CD4-positive, alpha-beta T cell treated with Interleukin-15 for 1 hour (primary cell): Measurements from ENCODE around the gene RIPPLY2.
A peak's percentile ranks its signal among the peaks of the same experiment; 100 is the strongest.
"Not testable (repeated sequence)": the region's sequence is repeated elsewhere in the genome, so short reads cannot be mapped to it uniquely, and the experiment has no call there.

Experiments used
- DNase-seq: peaks from one replicate; pipeline ENCODE4 v3.0.0-alpha.2; 2020

RIPPLY2 gene, protein sequence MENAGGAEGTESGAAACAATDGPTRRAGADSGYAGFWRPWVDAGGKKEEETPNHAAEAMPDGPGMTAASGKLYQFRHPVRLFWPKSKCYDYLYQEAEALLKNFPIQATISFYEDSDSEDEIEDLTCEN

DNA sequence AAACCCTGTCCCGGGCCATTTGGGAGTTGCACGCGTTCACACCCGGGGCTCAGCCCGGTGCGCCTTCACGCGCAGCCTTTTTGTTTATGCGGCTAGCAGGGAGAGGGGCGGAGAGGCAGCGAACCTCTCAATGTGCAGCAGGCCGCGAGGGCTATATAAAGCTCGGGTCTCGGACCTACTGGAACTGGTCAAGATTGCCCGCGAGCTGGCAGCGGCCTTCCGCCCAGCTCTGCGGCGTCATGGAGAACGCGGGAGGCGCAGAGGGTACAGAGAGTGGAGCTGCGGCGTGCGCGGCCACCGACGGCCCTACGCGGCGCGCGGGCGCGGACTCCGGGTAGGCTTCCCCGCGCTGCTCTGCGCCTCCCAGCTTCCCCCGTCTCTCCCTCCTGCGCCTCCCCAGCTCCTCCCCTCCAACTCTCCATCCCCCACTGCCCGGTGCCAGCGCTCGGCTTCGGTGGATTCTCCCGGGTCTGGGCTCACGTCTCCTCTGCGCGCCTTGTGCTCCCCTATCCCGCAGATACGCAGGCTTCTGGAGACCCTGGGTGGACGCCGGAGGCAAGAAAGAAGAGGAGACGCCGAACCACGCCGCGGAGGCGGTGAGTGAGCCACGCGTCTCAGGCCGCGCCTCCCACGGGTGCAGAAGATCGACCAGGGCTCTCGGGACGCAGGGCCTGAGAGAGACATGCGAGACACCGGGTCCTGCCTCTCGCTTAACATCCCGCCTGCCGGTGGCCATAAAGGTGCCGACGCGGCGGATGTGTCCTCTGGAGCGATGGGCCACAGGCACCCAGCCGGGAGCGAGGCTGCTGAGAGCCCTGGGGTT lies at the start of gene RIPPLY2:
RIPPLY2 (plus strand) TSS at position 183 of the 823 bp plus-strand sequence; CDS start at position 240, 57 bp downstream.
- no peak for DNase-seq

DNA sequence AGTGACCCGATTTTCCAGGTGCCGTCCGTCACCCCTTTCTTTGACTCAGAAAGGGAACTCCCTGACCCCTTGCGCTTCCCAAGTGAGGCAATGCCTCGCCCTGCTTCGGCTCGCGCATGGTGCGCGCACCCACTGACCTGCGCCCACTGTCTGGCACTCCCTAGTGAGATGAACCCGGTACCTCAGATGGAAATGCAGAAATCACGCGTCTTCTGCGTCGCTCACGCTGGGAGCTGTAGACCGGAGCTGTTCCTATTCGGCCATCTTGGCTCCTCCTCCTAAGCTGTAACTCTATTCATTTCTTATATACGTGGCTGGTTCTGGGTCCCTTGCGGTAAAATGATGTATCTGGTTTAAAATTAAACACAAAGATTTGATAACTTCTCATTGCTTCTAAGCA lies 49.7 kb upstream of the RIPPLY2 start:
- not testable (repeated sequence) for DNase-seq

DNA sequence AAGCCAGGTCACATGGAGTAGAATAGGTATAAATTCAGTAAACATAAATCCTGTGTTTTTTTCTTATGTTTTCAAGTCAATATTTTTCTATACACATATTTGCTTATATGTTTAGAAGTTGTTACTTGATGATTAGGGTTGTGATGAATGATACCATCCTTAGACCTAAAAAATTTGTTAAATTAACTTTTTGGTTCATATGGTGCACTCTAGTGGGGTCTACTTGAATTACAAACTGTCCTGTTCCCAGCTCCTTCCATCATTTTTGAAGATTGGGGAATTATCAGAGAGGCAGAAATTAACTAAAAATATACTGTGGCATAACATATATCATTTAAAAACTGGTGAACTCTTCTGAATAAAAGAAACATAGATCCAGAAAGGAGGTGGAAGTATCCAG lies 48.3 kb upstream of the RIPPLY2 start:
- DNase-seq, result no peak

DNA sequence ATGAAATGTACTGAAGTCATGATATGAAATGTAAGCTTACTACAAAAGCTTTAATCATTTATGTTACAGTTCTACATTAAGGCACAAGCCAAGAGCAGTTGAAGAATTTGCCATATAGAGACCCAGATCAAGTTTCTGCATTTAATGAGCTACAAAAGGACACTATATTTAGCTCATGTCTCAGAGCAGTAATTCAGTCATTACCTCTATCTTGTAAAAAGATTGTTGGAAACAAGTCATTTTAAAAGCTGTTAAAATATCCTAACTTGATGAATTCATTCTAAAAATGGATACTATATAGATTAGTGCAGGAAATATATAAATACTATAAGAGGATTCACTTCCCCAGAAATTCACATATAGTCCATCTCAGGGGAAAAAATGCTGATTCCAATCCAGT lies 45.2 kb upstream of the RIPPLY2 start:
- DNase-seq, result no peak

DNA sequence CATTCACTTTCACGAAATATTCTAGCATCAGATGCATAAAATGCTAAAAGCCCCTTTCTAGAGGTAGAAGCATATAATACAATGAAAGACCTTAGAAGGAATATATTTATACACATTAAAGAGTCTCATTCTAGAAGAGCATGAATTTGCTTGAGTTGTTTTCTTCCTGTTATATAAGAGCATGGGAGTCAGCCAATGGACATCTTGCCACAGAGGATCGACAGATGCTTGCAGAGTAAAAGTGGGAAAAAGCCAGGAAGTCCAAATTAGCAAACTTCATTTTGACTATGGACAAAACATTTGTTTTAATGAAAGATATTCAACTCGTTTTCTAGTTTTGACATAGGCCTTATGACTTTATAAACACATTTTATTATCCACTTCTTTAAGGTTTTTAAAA lies 44.2 kb upstream of the RIPPLY2 start:
- no peak for DNase-seq

DNA sequence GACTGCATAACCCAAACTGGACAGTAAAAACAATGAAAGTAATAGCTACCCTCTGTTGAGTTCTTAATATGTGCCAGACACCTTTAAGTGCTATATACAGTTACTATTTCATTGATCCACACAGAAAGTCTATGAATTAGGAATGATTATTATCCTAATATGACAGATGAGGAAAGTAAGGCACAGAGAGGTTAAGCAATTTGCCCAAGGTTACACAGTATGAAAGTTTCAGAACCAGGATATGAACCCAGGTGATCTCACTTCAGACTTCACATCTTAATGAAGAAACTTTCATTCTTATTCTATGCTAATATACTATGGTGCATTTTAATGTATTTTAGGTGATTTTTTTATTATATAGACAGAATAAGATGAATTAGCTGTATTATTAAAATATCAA lies 40.6 kb upstream of the RIPPLY2 start:
- no peak for DNase-seq

DNA sequence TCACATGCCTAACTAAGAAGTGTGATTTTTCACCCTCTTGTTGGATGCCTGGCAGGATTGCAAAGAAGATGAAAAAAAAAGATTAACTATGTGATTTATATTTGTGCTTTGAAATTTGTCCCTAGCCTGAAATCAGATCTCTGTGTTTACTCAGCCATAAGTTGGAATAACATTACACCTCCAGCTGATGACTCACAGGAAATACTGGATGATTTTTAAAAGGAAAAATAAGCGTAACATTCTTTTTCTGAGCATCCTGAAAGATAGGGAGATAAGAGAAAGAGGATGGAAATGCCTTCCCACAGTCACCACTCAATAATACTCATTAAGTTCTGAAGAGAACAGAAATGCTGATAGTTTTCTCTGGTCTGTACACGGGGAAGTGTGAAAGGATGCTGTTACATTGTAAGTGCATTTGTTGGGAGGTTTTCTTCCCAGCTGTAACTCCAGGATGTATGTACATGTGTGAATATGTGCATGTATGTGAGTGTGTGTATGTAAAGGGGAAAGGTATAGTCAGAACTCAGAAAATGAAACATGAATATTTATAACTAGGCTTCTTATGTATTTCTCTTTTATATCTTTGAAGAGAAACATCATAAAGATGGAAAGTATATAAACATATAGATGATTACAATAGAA lies 37.4 kb upstream of the RIPPLY2 start:
- DNase-seq, result no peak

DNA sequence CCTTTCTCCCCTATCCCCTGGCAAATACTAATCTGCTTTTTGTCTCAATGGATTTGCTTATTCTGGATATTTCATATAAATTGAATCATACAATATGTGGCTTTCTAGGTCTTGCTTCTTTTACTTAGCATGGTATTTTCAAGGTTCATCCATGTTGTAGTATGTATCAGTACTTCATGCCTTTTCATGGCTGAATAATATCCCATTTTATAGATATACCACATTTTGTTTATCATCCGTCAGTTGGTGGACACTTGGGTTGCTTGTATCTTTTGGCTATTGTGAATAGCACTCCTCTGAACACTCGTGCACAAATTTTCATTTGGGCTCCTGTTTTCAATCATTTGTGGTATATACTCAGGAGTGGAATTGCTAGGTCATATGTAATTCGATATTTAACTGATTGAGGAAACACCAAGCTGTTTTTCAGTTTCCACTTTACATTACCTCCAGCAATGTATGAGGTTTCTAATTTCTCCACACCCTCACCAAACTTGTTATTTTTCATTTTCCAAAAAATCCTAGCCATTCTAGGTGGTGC lies 30.5 kb upstream of the RIPPLY2 start:
- no peak for DNase-seq

DNA sequence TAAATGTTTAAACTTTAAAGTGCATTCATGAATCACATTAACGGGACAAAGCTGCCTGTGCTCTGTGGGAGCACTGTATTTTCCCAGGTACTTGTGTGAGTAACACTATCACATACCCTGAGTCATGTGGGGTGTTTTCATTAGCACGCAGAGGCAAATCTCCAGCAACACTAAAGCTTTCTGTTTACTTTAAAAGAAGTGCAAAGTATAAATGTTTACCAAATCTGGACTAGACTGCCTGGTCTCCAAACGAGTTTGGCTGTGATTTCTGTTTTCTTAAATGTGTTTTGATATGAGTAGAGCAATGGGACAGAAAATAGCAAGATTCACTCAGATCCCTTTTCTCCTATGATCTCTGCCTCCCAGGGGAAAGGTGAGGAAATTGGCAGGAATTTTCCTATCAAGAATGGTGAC lies 28.8 kb upstream of the RIPPLY2 start:
- no peak for DNase-seq

DNA sequence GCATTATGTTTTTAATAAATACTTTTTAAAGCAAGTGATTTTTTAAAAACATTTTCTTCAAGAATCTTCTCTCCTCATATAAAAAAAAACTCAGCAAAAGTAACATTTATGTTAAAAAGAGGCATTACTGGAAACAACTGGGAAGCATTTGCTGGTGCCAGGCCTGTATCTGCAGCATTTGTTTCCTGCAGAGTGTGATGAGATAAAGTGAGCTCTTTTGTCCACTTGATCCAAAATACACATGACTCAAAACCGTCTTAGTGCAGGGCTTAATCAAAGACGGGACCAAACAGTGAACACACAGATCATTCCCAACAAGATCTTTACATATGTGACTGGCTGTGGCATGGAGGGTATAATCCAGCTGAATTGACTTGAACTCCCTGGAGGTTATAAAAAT lies 28.3 kb upstream of the RIPPLY2 start:
- DNase-seq, result no peak

DNA sequence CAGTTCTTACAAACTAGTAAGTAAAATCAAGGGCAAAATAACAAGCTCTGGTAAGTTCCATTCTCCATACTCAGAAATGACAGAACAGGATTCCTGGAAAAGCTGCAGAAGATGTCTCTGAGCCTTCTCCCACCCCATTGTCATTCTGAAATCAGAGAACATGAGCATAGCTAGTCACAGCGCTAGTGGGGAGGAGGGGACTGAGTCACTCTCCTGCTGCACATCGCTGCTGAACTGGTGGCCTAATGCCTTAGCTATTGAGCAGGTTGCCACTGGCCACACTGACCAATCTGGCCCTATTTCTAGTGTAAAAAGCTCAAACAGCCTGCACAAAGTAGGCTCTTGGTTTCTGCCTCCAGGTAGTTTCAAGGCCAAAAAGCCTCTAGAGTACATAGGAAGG lies 26.1 kb upstream of the RIPPLY2 start:
- DNase-seq, result no peak

DNA sequence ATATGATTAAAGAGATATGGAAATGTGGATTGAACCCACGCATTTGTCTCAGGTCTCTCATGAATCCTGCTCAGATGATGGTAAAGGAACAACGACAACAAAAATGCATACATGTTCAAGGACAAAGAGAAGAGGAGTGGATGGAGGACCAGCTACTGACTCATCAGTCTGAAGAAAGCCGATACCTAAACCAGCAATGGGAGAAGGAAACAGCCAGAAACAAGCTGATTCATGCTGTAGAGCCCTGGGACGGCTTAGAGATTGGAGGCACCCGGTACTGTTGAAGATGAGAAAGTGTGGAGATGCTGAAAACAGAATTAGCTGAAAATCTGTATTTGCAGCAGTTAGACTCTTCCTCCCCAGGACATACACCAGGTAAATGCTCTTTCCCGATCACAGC lies 14.4 kb upstream of the RIPPLY2 start:
- DNase-seq, result no peak

DNA sequence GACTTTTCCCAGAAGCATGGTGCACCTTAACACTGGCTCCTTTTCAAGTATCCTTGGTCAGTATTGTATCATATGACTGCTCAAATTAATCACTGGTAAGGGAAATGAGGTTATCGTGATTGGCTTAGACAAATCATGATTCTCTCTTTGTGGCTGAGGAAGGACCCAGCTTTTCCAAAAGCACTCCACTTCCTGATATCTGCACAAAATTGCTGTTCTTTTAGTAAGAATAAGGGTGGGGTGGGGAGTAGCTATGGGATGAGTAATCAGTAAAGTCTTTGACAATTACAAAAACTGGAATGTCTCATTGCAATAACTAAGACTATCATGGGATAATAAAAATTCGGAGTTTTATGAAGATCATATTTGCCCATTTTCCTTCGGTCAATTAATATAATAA lies 9.0 kb upstream of the RIPPLY2 start:
- no peak for DNase-seq

DNA sequence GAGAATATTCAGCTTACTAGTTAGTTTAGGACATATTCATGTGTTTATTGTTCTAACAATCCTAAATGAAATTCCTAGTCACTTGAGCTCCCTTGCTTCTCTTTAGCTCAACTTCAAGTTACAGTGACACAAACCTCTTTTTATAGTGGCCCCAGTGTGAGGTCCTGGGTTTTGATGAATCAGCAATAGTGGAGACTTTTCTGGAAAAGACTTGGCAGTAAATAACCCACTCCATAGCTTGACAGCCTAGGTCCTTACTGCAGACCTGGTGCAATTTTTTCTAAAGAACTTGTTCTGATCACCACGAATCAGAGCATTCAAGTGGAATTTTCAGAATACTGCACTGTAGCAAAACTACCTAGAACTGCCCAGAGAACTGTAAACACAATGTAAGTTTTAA lies 6.9 kb upstream of the RIPPLY2 start:
- no peak for DNase-seq

DNA sequence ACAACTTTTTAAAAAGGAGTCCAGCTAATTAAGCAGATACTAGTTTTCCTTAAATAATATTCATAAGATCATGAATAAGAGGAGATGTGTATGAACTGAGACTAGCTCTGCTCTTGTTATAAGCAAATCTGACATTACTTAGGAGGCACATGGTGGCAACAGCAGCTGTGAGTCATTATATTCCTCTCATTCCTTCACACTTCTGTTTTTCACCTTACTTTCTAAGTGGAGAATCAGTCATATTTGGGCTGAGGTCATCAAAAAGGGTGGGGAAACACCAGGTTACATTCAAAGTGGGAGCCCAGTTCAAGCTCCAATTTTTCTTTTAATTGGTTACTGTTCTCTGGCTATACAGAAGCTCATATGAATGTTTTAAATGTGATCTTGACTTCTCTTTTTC lies 6.0 kb upstream of the RIPPLY2 start:
- no peak for DNase-seq

DNA sequence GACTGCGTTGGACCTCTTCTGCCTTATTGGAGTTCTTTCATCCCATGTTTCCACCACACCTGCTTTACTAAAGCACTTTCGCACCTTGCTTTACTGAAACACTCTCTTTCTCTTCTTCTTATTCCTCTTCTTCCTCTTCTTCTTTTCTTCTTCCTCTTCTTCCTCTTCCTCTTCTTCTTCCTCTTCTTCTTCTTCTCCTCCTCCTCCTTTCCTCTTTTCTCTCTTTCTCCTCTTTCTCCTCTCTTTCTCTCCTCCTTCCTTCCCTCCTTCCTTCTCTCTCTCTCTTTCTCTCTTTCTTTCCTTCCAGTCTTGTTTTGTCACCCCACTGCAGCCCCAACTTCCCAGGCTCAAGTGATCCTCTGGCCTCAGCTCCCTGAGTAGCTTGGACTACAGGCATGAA lies 4.0 kb upstream of the RIPPLY2 start:
- no peak for DNase-seq

DNA sequence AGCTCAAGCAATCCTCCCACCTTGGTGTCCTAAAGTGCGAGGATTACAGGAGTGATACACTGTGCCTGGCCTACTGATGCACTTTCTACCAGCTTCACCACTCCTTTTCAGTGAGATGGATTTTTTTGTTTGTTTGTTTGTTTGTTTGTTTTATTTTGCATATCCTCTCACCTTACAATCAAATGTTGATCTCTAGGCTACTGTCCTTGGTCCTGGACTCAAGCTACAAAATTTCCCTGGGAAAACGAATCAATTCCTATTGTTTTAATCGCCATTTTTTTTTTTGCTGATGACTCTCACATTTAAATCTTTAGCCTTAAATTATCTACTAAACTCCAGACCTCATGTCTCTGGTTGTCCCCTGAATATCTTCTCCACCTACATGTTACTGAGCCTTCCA lies 3.5 kb upstream of the RIPPLY2 start:
- DNase-seq, result no peak

DNA sequence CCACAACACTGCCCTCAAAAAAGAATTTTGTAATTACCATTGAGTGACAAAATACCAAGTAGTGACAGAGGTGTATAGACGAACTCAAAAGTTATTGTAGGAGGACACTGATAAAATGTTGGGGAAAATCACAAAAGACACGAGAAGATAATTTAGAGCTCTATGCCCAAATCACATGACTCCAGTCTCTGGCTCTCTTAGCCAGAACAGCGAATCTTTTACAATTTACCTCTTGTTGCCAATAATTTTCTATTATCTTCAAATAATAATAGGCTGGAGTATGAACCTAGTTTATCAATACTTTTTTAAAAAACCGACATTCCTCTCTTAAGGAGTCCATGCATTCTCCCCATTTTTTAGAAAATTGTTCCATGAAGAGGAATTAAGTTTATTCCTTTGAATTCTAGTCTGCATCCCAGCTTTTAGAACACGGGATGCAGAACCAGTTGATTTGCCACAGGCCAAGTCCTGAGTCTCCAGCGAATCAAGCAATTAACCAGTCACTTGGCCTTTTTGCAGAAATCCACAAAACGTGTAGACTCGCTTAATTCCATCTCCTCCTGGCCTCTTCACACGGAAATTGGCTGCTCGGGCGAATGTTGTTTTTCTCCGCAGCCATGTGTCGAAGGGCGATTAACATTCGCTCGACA lies 507 bp upstream of the RIPPLY2 start:
- DNase-seq, result no peak

DNA sequence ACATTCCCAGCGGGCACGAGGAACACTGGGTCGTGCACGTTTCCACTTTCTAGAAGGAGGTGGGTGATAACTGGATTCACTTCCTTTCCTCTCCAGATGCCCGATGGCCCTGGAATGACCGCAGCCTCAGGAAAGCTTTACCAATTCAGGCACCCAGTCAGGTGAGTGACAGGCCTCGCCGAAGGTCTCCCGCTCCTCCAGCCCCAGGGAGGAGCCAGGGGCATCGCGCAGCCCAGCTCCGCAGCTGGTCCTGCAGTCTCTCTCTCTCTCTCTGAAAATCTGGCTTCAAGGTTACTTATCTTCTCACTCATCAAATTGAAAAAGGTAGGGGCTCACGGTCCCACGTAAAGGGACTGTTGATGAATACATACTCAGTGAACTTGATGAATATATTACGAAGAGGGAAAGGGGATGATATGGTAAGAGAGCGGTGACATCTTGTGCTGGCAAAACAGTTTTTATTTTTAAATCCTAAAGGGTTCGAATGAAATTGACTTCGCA lies 891 bp downstream of the RIPPLY2 start:
- no peak for DNase-seq

DNA sequence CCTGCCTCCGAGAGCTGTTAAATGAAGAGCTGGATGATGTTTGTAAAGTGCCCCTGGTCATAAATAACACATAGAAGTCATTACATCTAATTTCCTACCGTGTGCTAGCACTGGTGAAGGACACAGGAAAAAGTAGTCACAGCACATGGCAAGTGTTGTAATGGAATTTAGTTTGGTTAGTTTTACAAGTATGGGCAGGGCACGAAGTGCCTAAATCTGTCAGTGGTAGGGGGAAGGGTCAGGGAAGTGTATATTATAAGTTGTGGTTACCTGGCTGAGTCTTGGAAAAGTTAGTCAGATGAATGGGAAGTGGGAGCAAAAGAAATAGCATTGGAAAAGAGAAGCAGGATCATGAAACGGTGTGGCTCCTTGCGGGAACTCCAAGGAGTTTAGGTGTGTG lies 1.6 kb downstream of the RIPPLY2 start:
- no peak for DNase-seq

DNA sequence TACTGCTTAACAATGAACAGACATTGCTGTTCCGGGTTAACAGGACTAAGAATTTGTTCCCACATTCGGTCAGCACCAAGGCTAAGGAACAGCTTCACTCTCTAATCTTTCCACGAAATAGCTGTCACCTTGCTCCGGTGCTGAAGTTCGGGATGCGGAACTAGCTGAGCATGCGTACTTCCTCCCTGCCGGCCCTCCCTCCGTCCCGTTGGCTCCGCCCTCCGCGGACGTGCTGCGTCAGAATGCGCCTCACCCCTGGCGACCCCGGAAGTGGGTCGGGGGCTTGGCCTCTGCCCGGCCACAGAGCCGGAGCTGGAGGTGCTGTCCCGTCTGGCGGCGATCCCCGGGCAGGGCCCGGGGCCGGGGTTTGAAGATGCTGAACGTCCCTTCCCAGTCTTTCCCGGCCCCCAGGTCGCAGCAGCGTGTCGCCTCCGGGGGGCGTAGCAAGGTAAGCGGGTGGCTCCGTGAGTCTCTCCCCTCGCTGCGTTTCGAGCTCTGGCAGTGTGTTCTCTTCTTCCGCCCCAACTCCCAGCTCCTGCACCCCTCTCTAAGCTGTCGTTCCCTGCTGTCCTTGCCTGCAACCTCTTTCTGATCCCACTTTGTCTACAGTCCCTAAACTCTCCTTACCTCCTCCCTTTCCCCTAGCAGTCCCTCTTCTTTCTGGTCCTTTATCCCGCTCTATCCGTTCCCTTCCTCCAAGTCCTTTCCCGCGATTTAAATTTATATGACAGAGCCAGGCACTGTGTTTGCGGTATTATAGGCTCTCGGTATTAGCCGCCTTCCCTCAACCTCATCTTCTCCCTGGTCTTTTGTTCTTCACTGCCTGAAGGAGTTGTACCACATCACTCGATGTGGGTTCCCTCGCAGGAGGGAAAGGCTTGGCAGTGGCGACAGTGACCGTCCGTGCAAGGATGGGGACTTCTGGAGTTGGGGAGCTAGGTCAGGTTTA lies 6.5 kb downstream of the RIPPLY2 start, which contains the start of gene CYB5R4:
CYB5R4 (plus strand) TSS at position 280 of the 949 bp plus-strand sequence; CDS start at position 374, 94 bp downstream.
- DNase-seq, result peak; percentile 93

DNA sequence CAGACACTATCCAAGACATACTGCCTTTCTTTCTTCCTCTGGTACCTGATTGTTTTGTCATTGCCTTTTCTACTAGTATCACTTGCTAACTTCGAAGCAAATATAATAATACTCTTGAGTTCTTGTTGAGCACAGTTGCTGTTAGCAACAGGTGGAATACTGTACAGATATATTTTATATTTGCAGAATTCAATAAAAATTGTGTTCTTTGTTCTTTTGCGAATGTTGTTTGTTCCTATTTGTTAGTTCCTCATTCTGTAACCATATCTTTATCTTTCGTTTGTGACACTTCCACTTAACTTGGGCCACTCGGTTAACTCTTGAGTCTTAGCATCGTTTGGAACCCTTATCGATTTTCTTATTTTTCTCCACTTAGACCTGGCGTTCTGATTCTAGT lies 7.2 kb downstream of the RIPPLY2 start:
- no peak for DNase-seq
